Sigmoid colon (tissue), 4 donors: ENCODE data around the gene SBK2.
A peak's percentile ranks its signal among the peaks of the same experiment; 100 is the strongest.

Source experiments
- CTCF ChIP-seq, 4 experiments: fragments of 450-650 bp in 3 of 4; fragments of 200-600 bp in 1 of 4; IDR thresholded peaks; one replicate each; pipeline ENCODE4 v1.5.1; 2016 to 2019; ENCODE audit warnings: antibody characterized with exemption in 4 of 4, mild to moderate bottlenecking in 3 of 4, moderate library complexity in 2 of 4
- EP300 ChIP-seq, 4 donors: sonication (generic); formaldehyde crosslinking; IDR thresholded peaks; one replicate each; pipeline ENCODE4 v1.6.1; 2017; ENCODE audit warnings: antibody characterized with exemption in 4 of 4
- POLR2A ChIP-seq, 2 donors: fragments of 450-650 bp; IDR thresholded peaks; one replicate each; pipeline ENCODE4 v1.6.1; 2016; ENCODE audit warnings: antibody characterized with exemption in 2 of 2, mild to moderate bottlenecking in 2 of 2, moderate library complexity in 2 of 2
- POLR2AphosphoS5 ChIP-seq, 4 donors: sonication (generic); formaldehyde crosslinking; IDR thresholded peaks; one replicate each; pipeline ENCODE4 v1.6.1; 2017; ENCODE audit warnings: antibody characterized with exemption in 4 of 4

GRCh38 chr19:55503502-55504251 is 33.3 kb downstream of the SBK2 start:
- TF ChIP-seq CTCF (IDR thresholded peaks at IDR 0.05) (peak; percentile 98 to 99 (median 99)), POLR2A (IDR thresholded peaks at IDR 0.05) (no peak), EP300 (IDR thresholded peaks at IDR 0.05) (no peak), POLR2AphosphoS5 (IDR thresholded peaks at IDR 0.05) (peak in 3 of 4 donors; percentile 27 to 46 (median 37))
